K562 (cell line): Measurements from ENCODE around the gene HOXD1. TPM values are rescaled to one million over a fixed set of nuclear protein-coding genes. Genes with fewer than 3 reads are reported as not detected.

Source experiments
- ATF2 ChIP-seq: sonication (generic); formaldehyde crosslinking; IDR thresholded peaks from 2 replicates; pipeline ENCODE4 v1.8.1; 2022; ENCODE audit warnings: missing genetic modification reagents
- ATF7 ChIP-seq: fragments of 450-650 bp; IDR thresholded peaks from 2 replicates; pipeline ENCODE4 v1.7.1; 2014; ENCODE audit warnings: mild to moderate bottlenecking, moderate library complexity
- BMI1 ChIP-seq: fragments of 150-350 bp; IDR thresholded peaks from 2 replicates; pipeline ENCODE4 v1.6.1; 2014; ENCODE audit warnings: low read length
- CLOCK ChIP-seq: fragments of 250-450 bp; sonication (Bioruptor Pico); IDR thresholded peaks from 2 replicates; pipeline ENCODE4 v1.4.0; 2020; ENCODE audit warnings: mild to moderate bottlenecking, moderate library complexity, borderline replicate concordance
- HLTF ChIP-seq: fragments of 450-650 bp; IDR thresholded peaks from 2 replicates; pipeline ENCODE4 v1.6.1; 2016
- NCOR1 ChIP-seq: fragments of 450-650 bp; IDR thresholded peaks from 2 replicates; pipeline ENCODE4 v1.6.1; 2016; ENCODE audit warnings: mild to moderate bottlenecking, moderate library complexity
- NR2F6 ChIP-seq: fragments of 450-650 bp; formaldehyde crosslinking; IDR thresholded peaks from 2 replicates; pipeline ENCODE4 v1.4.0; 2020; ENCODE audit warnings: mild to moderate bottlenecking
- PATZ1 ChIP-seq: fragments of 250-450 bp; sonication (Bioruptor Pico); IDR thresholded peaks from 2 replicates; pipeline ENCODE4 v1.5.0; 2020; ENCODE audit warnings: mild to moderate bottlenecking, borderline replicate concordance
- RBM14 ChIP-seq: fragments of 200-400 bp; formaldehyde crosslinking; IDR thresholded peaks from 2 replicates; pipeline ENCODE4 v1.6.1; 2018; ENCODE audit warnings: low read depth, mild to moderate bottlenecking, low read length, moderate library complexity, borderline replicate concordance; ENCODE audit not compliant: insufficient read depth
- SMAD1 ChIP-seq: fragments of 150-350 bp; IDR thresholded peaks from 2 replicates; pipeline ENCODE4 v1.6.1; 2014; ENCODE audit warnings: low read length, low read depth; ENCODE audit not compliant: partially characterized antibody
- SMARCC2 ChIP-seq: fragments of 450-650 bp; IDR thresholded peaks from 2 replicates; pipeline ENCODE4 v1.6.1; 2017; ENCODE audit warnings: antibody characterized with exemption, moderate library complexity, mild to moderate bottlenecking, low read depth
- ZFP36 ChIP-seq: fragments of 150-350 bp; IDR thresholded peaks from 2 replicates; pipeline ENCODE4 v1.6.1; 2018; ENCODE audit warnings: low read length, low read depth; ENCODE audit not compliant: partially characterized antibody
- ZNF347 ChIP-seq: fragments of 450-650 bp; formaldehyde crosslinking; IDR thresholded peaks from 2 replicates; pipeline ENCODE4 v1.4.0; 2020; ENCODE audit warnings: low read depth, mild to moderate bottlenecking, moderate library complexity
- ZNF655 ChIP-seq: fragments of 250-450 bp; sonication (Bioruptor Pico); IDR thresholded peaks from 2 replicates; pipeline ENCODE4 v1.5.0; 2021
- polyA plus RNA-seq, 8 experiments: library from polyadenylated mRNA; depleted of rRNA in 4 of 8; stranded (reverse) in 5 of 8; unstranded in 3 of 8; fragments of >200 nt; fragmentation: Nextera tagmentation in 2 of 8; fragmentation: Illumina TruSeq in 1 of 8; extraction: Ambion mirVana in 2 of 8; extraction: Trizol in 1 of 8; gene quantifications; 2 replicates each; pipeline versions ENCODE4 v1.2.1 to v1.2.3, GENCODE V29; 2011 to 2014; ENCODE audit warnings: inconsistent platforms in 1 of 8, missing spikeins in 1 of 8
- total RNA-seq, 7 experiments: library from RNA; depleted of rRNA in 6 of 7; stranded (reverse); fragments of >200 nt in 6 of 7; fragmentation: Illumina TruSeq in 2 of 7; extraction: Trizol in 2 of 7; gene quantifications; 2 replicates each; pipeline versions ENCODE4 v1.2.1 to v1.2.3, GENCODE V29; 2011 to 2021; ENCODE audit warnings: low replicate concordance in 1 of 7

The HOXD1 gene
- total and polyA plus RNA-seq, 9 of the 15 experiments (the other 6 are each of a cell fraction or from before 2014, with no cell fraction given), result not detected

GRCh38 chr2:176140513-176141317 is 47.8 kb upstream of the HOXD1 start (continued):
- TF ChIP-seq SMAD1 (no peak), RBM14 (no peak), NR2F6 (CRISPR knock-in tag) (no peak), BMI1 (peak; percentile 9; the same call in 1 of the 2 replicates), ZFP36 (peak; percentile 5), CLOCK (CRISPR knock-in tag) (no peak), ATF2 (CRISPR knock-in tag) (no peak), HLTF (peak; percentile 74), ZNF347 (CRISPR knock-in tag) (no peak), NCOR1 (no peak), ATF7 (peak; percentile 62; the same call in 1 of the 2 replicates), ZNF655 (no peak), SMARCC2 (no peak), PATZ1 (CRISPR knock-in tag) (no peak)
